ENCODE results near the gene SIRT1. TPM values are rescaled to one million over a fixed set of nuclear protein-coding genes. Genes with fewer than 3 reads are reported as not detected.

Gene SIRT1
- total and polyA plus RNA-seq, 10 of the 15 experiments (the other 5 are each of a cell fraction or from before 2014, with no cell fraction given), result 3.6 to 14.2 (median 10.2) TPM

DNA sequence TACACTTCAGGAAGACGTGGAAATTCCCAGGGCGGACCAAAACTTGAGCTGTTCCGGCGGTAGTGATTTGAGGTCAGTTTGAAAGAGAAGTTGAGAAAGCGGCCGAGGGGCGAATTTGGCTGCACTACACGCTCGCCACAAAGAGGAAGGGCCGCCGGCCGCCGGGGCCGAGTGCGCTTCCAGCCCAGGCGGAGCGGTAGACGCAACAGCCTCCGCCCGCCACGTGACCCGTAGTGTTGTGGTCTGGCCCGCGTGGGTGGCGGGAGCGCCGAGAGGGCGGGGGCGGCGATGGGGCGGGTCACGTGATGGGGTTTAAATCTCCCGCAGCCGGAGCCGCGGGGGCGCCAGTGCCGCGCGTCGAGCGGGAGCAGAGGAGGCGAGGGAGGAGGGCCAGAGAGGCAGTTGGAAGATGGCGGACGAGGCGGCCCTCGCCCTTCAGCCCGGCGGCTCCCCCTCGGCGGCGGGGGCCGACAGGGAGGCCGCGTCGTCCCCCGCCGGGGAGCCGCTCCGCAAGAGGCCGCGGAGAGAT is at the start of gene SIRT1 (continued):
- TF ChIP-seq, protein P1, sequence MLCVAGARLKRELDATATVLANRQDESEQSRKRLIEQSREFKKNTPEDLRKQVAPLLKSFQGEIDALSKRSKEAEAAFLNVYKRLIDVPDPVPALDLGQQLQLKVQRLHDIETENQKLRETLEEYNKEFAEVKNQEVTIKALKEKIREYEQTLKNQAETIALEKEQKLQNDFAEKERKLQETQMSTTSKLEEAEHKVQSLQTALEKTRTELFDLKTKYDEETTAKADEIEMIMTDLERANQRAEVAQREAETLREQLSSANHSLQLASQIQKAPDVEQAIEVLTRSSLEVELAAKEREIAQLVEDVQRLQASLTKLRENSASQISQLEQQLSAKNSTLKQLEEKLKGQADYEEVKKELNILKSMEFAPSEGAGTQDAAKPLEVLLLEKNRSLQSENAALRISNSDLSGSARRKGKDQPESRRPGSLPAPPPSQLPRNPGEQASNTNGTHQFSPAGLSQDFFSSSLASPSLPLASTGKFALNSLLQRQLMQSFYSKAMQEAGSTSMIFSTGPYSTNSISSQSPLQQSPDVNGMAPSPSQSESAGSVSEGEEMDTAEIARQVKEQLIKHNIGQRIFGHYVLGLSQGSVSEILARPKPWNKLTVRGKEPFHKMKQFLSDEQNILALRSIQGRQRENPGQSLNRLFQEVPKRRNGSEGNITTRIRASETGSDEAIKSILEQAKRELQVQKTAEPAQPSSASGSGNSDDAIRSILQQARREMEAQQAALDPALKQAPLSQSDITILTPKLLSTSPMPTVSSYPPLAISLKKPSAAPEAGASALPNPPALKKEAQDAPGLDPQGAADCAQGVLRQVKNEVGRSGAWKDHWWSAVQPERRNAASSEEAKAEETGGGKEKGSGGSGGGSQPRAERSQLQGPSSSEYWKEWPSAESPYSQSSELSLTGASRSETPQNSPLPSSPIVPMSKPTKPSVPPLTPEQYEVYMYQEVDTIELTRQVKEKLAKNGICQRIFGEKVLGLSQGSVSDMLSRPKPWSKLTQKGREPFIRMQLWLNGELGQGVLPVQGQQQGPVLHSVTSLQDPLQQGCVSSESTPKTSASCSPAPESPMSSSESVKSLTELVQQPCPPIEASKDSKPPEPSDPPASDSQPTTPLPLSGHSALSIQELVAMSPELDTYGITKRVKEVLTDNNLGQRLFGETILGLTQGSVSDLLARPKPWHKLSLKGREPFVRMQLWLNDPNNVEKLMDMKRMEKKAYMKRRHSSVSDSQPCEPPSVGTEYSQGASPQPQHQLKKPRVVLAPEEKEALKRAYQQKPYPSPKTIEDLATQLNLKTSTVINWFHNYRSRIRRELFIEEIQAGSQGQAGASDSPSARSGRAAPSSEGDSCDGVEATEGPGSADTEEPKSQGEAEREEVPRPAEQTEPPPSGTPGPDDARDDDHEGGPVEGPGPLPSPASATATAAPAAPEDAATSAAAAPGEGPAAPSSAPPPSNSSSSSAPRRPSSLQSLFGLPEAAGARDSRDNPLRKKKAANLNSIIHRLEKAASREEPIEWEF (IDR thresholded peaks at IDR 0.05; ENCODE audit: insufficient replicate concordance, low read depth, low read length), result no peak
- TF ChIP-seq, protein P2, sequence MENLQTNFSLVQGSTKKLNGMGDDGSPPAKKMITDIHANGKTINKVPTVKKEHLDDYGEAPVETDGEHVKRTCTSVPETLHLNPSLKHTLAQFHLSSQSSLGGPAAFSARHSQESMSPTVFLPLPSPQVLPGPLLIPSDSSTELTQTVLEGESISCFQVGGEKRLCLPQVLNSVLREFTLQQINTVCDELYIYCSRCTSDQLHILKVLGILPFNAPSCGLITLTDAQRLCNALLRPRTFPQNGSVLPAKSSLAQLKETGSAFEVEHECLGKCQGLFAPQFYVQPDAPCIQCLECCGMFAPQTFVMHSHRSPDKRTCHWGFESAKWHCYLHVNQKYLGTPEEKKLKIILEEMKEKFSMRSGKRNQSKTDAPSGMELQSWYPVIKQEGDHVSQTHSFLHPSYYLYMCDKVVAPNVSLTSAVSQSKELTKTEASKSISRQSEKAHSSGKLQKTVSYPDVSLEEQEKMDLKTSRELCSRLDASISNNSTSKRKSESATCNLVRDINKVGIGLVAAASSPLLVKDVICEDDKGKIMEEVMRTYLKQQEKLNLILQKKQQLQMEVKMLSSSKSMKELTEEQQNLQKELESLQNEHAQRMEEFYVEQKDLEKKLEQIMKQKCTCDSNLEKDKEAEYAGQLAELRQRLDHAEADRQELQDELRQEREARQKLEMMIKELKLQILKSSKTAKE (IDR thresholded peaks at IDR 0.05; ENCODE audit: low read depth, poor library complexity, severe bottlenecking), result no peak
- peak; percentile 71 for TF ChIP-seq MEF2B (IDR thresholded peaks at IDR 0.05; ENCODE audit: partially characterized antibody, poor library complexity, severe bottlenecking)
- no peak for TF ChIP-seq SUZ12 (IDR thresholded peaks at IDR 0.05; ENCODE audit: unreplicated experiment)
- TF ChIP-seq, protein P3, sequence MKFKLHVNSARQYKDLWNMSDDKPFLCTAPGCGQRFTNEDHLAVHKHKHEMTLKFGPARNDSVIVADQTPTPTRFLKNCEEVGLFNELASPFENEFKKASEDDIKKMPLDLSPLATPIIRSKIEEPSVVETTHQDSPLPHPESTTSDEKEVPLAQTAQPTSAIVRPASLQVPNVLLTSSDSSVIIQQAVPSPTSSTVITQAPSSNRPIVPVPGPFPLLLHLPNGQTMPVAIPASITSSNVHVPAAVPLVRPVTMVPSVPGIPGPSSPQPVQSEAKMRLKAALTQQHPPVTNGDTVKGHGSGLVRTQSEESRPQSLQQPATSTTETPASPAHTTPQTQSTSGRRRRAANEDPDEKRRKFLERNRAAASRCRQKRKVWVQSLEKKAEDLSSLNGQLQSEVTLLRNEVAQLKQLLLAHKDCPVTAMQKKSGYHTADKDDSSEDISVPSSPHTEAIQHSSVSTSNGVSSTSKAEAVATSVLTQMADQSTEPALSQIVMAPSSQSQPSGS (IDR thresholded peaks at IDR 0.05; ENCODE audit: low read length), result no peak; the same call in 1 of the 2 replicates
- TF ChIP-seq NR2F1 (conservative IDR thresholded peaks at IDR 0.05), result peak; percentile 84
- no peak for TF ChIP-seq RAD21 (IDR thresholded peaks at IDR 0.05; ENCODE audit: insufficient read depth, low read depth, low read length)
- TF ChIP-seq, protein P4, sequence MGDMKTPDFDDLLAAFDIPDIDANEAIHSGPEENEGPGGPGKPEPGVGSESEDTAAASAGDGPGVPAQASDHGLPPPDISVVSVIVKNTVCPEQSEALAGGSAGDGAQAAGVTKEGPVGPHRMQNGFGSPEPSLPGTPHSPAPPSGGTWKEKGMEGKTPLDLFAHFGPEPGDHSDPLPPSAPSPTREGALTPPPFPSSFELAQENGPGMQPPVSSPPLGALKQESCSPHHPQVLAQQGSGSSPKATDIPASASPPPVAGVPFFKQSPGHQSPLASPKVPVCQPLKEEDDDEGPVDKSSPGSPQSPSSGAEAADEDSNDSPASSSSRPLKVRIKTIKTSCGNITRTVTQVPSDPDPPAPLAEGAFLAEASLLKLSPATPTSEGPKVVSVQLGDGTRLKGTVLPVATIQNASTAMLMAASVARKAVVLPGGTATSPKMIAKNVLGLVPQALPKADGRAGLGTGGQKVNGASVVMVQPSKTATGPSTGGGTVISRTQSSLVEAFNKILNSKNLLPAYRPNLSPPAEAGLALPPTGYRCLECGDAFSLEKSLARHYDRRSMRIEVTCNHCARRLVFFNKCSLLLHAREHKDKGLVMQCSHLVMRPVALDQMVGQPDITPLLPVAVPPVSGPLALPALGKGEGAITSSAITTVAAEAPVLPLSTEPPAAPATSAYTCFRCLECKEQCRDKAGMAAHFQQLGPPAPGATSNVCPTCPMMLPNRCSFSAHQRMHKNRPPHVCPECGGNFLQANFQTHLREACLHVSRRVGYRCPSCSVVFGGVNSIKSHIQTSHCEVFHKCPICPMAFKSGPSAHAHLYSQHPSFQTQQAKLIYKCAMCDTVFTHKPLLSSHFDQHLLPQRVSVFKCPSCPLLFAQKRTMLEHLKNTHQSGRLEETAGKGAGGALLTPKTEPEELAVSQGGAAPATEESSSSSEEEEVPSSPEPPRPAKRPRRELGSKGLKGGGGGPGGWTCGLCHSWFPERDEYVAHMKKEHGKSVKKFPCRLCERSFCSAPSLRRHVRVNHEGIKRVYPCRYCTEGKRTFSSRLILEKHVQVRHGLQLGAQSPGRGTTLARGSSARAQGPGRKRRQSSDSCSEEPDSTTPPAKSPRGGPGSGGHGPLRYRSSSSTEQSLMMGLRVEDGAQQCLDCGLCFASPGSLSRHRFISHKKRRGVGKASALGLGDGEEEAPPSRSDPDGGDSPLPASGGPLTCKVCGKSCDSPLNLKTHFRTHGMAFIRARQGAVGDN (IDR thresholded peaks at IDR 0.05), result no peak; the same call in 1 of the 2 replicates
- TF ChIP-seq ZNF384 (IDR thresholded peaks at IDR 0.05; ENCODE audit: borderline replicate concordance, low read depth, low read length), result no peak
- TF ChIP-seq, protein P5, sequence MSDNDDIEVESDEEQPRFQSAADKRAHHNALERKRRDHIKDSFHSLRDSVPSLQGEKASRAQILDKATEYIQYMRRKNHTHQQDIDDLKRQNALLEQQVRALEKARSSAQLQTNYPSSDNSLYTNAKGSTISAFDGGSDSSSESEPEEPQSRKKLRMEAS (IDR thresholded peaks at IDR 0.05; ENCODE audit: low read depth, low read length), result peak; percentile 92
- no peak; the same call in 1 of the 2 replicates for TF ChIP-seq MTA2 (IDR thresholded peaks at IDR 0.05; ENCODE audit: low read depth)
- TF ChIP-seq GABPA (IDR thresholded peaks at IDR 0.05; ENCODE audit: low read depth), result no peak
- TF ChIP-seq ZBED1 (IDR thresholded peaks at IDR 0.05; ENCODE audit: borderline replicate concordance), result no peak
- TF ChIP-seq ZNF24 (IDR thresholded peaks at IDR 0.05), result no peak; the same call in 1 of the 2 replicates
- peak; percentile 94 for TF ChIP-seq YY1 (IDR thresholded peaks at IDR 0.05; ENCODE audit: low read depth, low read length)
- TF ChIP-seq HDAC6 (IDR thresholded peaks at IDR 0.05; ENCODE audit: unreplicated experiment), result peak; percentile 81
- TF ChIP-seq RB1 (IDR thresholded peaks at IDR 0.05; ENCODE audit: borderline replicate concordance), result no peak
